Measurements from ENCODE around the gene SYNCRIP.
"Not testable (repeated sequence)": the region's sequence is repeated elsewhere in the genome, so short reads cannot be mapped to it uniquely, and the experiment has no call there.

The SYNCRIP gene

GRCh38 chr6:85580878-85581267, 61.8 kb downstream of the SYNCRIP start:
- Histone ChIP-seq H3K27me3 (ENCODE audit: control insufficient read depth, insufficient read depth, low read length) (no peaks in the 10 kb centered on the region), H3K9me3 (ENCODE audit: control insufficient read depth, low read length) (no peaks in the 10 kb centered on the region), H3K4me1 (ENCODE audit: control insufficient read depth, insufficient read depth, low read length) (peaks cover 45% of the 10 kb centered on the region), H3K9ac (ENCODE audit: low read length) (peak overlapping the region; percentile 5), H3K36me3 (ENCODE audit: control insufficient read depth, insufficient read depth, low read length) (no peaks in the 10 kb centered on the region), H3K4me3 (ENCODE audit: low read length) (no peak overlapping the region)

DNA sequence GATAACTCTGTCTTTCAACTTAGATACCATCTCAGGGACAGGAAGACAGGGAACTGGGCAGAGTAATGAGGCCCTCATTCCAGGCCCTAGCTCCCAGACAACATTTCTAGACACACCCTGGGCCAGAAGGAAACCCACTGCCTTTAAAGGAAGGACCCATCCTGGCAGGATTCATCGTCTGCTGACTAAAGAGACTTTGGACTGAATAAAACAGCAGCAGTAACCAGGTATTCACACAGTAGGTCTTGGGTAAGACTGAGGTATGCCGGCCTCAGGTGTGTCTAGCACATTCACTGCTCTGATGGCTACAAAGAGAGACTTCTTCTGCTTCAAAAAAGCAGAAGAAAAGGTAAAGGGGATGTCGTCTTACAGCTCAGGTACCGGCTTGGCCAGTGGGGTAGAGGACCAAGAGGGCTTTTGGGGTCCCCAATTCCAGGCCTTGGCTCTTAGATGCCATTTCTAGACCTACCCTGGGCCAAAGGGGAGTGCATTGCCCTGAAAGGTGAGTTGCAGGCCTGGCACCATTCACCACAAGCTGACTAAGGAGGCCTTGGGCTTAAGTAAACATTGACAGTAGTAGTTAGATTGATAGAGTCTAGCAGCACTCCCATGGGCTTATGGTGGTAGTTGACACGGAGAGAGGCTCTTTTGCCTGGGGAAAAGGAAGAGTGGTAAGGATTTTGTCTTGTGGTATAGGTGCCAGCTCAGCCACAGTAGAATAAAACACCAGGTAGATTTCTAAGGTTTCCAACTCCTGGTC, 62.4 kb downstream of the SYNCRIP start:
- Histone ChIP-seq H3K36me3 (ENCODE audit: control insufficient read depth, insufficient read depth, low read length) (no peaks in the 10 kb centered on the region), H3K4me3 (ENCODE audit: low read length) (no peak overlapping the region), H3K9me3 (ENCODE audit: control insufficient read depth, low read length) (no peaks in the 10 kb centered on the region), H3K4me1 (ENCODE audit: control insufficient read depth, insufficient read depth, low read length) (peaks cover 45% of the 10 kb centered on the region), H3K9ac (ENCODE audit: low read length) (peak overlapping the region; percentile 5), H3K27me3 (ENCODE audit: control insufficient read depth, insufficient read depth, low read length) (no peaks in the 10 kb centered on the region)

- no peak overlapping the region for H3K4me3 ChIP-seq (ENCODE audit: low read length)
- peaks cover 51% of the 10 kb centered on the region for H3K4me1 ChIP-seq (ENCODE audit: control insufficient read depth, insufficient read depth, low read length)
- no peaks in the 10 kb centered on the region for H3K27me3 ChIP-seq (ENCODE audit: control insufficient read depth, insufficient read depth, low read length)
- H3K9me3 ChIP-seq (ENCODE audit: control insufficient read depth, low read length) = no peaks in the 10 kb centered on the region
- H3K9ac ChIP-seq (ENCODE audit: low read length) = no peak overlapping the region
- no peaks in the 10 kb centered on the region for H3K36me3 ChIP-seq (ENCODE audit: control insufficient read depth, insufficient read depth, low read length)
These were observed 63.1 kb downstream of the SYNCRIP start for GRCh38 chr6:85579581-85579980.

DNA sequence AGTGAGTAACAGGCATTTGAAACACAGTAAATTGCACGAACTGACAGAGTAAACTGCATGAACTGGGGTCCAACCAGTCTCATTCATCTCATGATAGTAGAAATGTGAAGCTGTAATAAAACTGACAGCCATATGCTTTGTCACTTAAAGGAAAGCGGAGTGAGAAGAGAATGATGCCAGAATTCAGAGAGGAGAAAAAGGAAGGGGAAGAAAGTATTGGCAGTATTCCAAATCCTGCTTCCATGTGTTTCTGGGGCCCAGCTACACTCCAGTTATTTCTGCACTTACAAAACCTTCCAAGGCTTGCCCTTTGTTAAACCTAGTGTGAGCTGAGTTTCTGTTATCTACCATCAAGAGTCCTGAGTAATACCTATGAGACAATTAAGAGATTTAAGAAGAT, 66.2 kb downstream of the SYNCRIP start:
- Histone ChIP-seq H3K27me3 (ENCODE audit: control insufficient read depth, insufficient read depth, low read length) (no peaks in the 10 kb centered on the region), H3K36me3 (ENCODE audit: control insufficient read depth, insufficient read depth, low read length) (no peaks in the 10 kb centered on the region)

GRCh38 chr6:85574932-85575598, 67.6 kb downstream of the SYNCRIP start:
- no peaks in the 10 kb centered on the region for H3K27me3 ChIP-seq (ENCODE audit: control insufficient read depth, insufficient read depth, low read length)
- no peak overlapping the region for H3K9ac ChIP-seq (ENCODE audit: low read length)
- no peaks in the 10 kb centered on the region for H3K36me3 ChIP-seq (ENCODE audit: control insufficient read depth, insufficient read depth, low read length)
- H3K4me3 ChIP-seq (ENCODE audit: low read length) = no peak overlapping the region
- no peaks in the 10 kb centered on the region for H3K9me3 ChIP-seq (ENCODE audit: control insufficient read depth, low read length)
- peaks cover 38% of the 10 kb centered on the region for H3K4me1 ChIP-seq (ENCODE audit: control insufficient read depth, insufficient read depth, low read length)

More for the DNA sequence above, 66.2 kb downstream of the SYNCRIP start:
- no peak overlapping the region for H3K4me3 ChIP-seq (ENCODE audit: low read length)
- no peaks in the 10 kb centered on the region for H3K9me3 ChIP-seq (ENCODE audit: control insufficient read depth, low read length)
- peaks cover 52% of the 10 kb centered on the region for H3K4me1 ChIP-seq (ENCODE audit: control insufficient read depth, insufficient read depth, low read length)
- H3K9ac ChIP-seq (ENCODE audit: low read length) = no peak overlapping the region

GRCh38 chr6:85569323-85569722, 73.4 kb downstream of the SYNCRIP start:
- Histone ChIP-seq H3K4me3 (ENCODE audit: low read length) (no peak overlapping the region), H3K36me3 (ENCODE audit: control insufficient read depth, insufficient read depth, low read length) (no peaks in the 10 kb centered on the region), H3K4me1 (ENCODE audit: control insufficient read depth, insufficient read depth, low read length) (peaks cover 12% of the 10 kb centered on the region), H3K9ac (ENCODE audit: low read length) (no peak overlapping the region), H3K27me3 (ENCODE audit: control insufficient read depth, insufficient read depth, low read length) (no peaks in the 10 kb centered on the region), H3K9me3 (ENCODE audit: control insufficient read depth, low read length) (no peaks in the 10 kb centered on the region)

GRCh38 chr6:85568411-85568810, 74.3 kb downstream of the SYNCRIP start:
- Histone ChIP-seq H3K4me3 (ENCODE audit: low read length) (no peak overlapping the region), H3K4me1 (ENCODE audit: control insufficient read depth, insufficient read depth, low read length) (peaks cover 12% of the 10 kb centered on the region), H3K36me3 (ENCODE audit: control insufficient read depth, insufficient read depth, low read length) (no peaks in the 10 kb centered on the region), H3K9ac (ENCODE audit: low read length) (no peak overlapping the region), H3K9me3 (ENCODE audit: control insufficient read depth, low read length) (no peaks in the 10 kb centered on the region), H3K27me3 (ENCODE audit: control insufficient read depth, insufficient read depth, low read length) (no peaks in the 10 kb centered on the region)

DNA sequence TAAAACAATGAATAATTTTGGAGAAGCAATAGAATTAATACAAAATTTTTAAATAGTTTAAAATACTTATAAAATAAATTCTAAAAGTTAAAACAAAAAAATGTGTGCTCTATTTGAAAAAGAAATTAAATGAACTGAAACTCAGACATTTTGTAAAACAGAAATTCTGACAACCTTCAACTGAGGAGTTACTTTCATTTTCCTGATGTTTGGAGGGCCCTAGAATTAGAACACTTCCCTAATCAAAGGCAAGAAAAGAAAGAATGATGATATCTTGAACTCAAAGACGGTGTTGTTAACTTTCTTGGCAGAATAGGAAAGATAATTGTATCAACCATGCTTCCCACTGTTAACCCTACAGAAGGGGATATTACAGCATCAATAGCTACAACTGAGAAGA, 77.0 kb downstream of the SYNCRIP start:
- Histone ChIP-seq H3K9ac (ENCODE audit: low read length) (no peak overlapping the region), H3K27me3 (ENCODE audit: control insufficient read depth, insufficient read depth, low read length) (no peaks in the 10 kb centered on the region), H3K36me3 (ENCODE audit: control insufficient read depth, insufficient read depth, low read length) (no peaks in the 10 kb centered on the region), H3K9me3 (ENCODE audit: control insufficient read depth, low read length) (no peaks in the 10 kb centered on the region), H3K4me3 (ENCODE audit: low read length) (no peak overlapping the region), H3K4me1 (ENCODE audit: control insufficient read depth, insufficient read depth, low read length) (peaks cover 12% of the 10 kb centered on the region)

GRCh38 chr6:85564223-85564622, 78.5 kb downstream of the SYNCRIP start:
- not testable (repeated sequence) for H3K4me3 ChIP-seq (ENCODE audit: low read length); H3K9me3 ChIP-seq (ENCODE audit: control insufficient read depth, low read length); H3K27me3 ChIP-seq (ENCODE audit: control insufficient read depth, insufficient read depth, low read length); H3K36me3 ChIP-seq (ENCODE audit: control insufficient read depth, insufficient read depth, low read length); H3K9ac ChIP-seq (ENCODE audit: low read length); H3K4me1 ChIP-seq (ENCODE audit: control insufficient read depth, insufficient read depth, low read length)

Data from mucosa of stomach (tissue), 1 donor.